Testis (tissue), 2 donors: ENCODE results near the gene SYT8.

Experiments
- CTCF ChIP-seq, 3 experiments: fragments of 450-650 bp in 2 of 3; fragments of 200-600 bp in 1 of 3; sonication (generic) in 1 of 3; IDR thresholded peaks; one replicate each; pipeline ENCODE4 v1.5.1; 2016 to 2019; ENCODE audit warnings: antibody characterized with exemption in 3 of 3, mild to moderate bottlenecking in 2 of 3, moderate library complexity in 1 of 3
- POLR2A ChIP-seq: fragments of 450-650 bp; IDR thresholded peaks from one replicate; pipeline ENCODE4 v1.6.1; 2017; ENCODE audit warnings: antibody characterized with exemption, mild to moderate bottlenecking, moderate library complexity

GRCh38 chr11:1859004-1859403 lies 24.2 kb downstream of the SYT8 start:
- TF ChIP-seq POLR2A (no peak), CTCF (IDR thresholded peaks at IDR 0.05) (no peak)
